HG03378 (cell line): Measurements from ENCODE around the gene CNRIP1.
"Not testable (repeated sequence)": the region's sequence is repeated elsewhere in the genome, so short reads cannot be mapped to it uniquely, and the experiment has no call there.

ENCODE experiments used
- ATAC-seq: cut with Tn5 transposase; IDR thresholded peaks from one replicate; pipeline ENCODE4 v1.9.1; 2021; ENCODE audit warnings: mild to moderate bottlenecking, moderate library complexity; ENCODE audit not compliant: unreplicated experiment

CNRIP1 gene

GRCh38 chr2:68341062-68341329, 21.2 kb upstream of the CNRIP1 start:
- ATAC-seq = no peak

DNA sequence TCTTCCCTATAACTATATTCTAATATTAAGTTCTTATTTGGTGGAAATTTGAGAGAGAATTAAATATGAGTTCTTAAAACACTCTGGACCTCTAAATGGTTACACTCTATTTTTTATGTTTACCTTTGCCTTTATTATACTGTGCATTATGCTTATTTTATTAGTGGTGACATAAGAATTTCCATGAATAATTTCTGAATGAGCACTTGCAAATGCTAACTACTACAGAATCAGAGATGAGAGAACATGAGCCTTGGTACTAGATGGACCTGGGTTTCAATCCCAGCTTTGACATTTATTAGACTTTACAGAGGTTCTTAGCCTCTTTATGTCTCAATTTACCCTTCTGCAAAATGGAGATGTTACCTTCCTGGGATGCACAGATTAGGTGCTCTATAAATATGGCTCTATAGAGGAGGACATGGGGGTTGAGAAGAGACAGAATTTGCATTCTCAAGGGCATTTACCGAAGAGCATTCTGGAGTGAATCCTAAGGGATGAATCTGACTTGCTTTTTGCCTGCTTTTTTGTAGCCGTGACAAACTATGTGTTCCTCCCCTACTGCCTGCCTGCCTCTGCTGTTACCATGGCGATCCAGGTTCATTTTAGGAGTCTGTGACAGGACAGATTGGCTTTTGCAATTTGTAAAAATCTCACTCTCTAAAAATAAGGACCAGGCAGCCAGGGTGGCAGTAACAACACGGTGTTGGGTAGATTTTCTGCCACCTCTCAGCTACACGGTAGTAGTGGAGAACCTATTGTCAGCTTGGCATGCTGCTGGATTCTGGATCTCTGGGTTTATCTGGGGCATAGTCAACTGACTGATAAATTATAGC, 20.7 kb upstream of the CNRIP1 start:
- no peak for ATAC-seq

DNA sequence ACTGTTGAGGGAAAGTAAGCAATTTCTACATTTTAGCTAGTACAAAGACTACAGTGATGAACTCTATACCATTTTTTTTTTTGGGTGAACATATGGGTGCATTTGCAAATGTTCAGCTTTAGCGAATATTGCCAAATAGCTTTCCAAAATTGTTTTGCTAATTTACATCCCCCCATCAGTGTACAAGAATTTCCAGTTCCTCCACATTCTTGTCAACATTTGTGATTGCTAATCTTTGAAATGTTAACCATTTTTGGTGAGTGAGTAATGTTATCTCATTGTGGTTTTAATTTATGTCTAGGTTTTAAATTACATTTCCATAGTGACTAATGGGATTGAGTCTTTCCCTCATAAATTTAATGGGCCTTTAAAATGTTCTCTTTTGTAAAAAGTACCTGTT, 16.4 kb upstream of the CNRIP1 start:
- ATAC-seq = no peak

- no peak for ATAC-seq
These were observed 14.2 kb upstream of the CNRIP1 start for GRCh38 chr2:68333931-68334330.

GRCh38 chr2:68333009-68333408, 13.3 kb upstream of the CNRIP1 start:
- ATAC-seq = no peak

GRCh38 chr2:68330691-68331090, 10.9 kb upstream of the CNRIP1 start:
- no peak for ATAC-seq

GRCh38 chr2:68328901-68329300, 9.2 kb upstream of the CNRIP1 start:
- no peak for ATAC-seq

DNA sequence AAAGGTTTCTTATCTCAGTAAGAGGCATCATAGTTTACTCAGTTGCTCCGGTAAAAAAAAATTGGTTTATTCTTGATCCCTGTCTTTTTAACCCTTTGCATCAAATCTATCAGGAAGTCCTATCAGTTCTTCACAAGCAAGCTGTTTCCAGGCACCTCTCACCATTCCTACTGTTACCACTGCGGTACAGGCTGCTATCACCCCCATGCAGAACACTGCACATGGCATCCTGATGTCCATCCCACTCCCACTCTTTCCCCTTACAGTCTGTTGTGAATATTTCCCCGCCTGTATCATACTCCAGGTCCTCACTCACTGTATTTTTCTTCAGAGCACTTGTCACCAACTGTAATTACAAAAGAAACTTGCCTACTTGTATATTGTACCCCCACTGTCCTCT, 5.3 kb upstream of the CNRIP1 start:
- no peak for ATAC-seq

- ATAC-seq = no peak
These were observed 431 bp upstream of the CNRIP1 start for GRCh38 chr2:68320118-68320641.

- ATAC-seq = no peak
These were observed 793 bp downstream of the CNRIP1 start for GRCh38 chr2:68318914-68319397.

DNA sequence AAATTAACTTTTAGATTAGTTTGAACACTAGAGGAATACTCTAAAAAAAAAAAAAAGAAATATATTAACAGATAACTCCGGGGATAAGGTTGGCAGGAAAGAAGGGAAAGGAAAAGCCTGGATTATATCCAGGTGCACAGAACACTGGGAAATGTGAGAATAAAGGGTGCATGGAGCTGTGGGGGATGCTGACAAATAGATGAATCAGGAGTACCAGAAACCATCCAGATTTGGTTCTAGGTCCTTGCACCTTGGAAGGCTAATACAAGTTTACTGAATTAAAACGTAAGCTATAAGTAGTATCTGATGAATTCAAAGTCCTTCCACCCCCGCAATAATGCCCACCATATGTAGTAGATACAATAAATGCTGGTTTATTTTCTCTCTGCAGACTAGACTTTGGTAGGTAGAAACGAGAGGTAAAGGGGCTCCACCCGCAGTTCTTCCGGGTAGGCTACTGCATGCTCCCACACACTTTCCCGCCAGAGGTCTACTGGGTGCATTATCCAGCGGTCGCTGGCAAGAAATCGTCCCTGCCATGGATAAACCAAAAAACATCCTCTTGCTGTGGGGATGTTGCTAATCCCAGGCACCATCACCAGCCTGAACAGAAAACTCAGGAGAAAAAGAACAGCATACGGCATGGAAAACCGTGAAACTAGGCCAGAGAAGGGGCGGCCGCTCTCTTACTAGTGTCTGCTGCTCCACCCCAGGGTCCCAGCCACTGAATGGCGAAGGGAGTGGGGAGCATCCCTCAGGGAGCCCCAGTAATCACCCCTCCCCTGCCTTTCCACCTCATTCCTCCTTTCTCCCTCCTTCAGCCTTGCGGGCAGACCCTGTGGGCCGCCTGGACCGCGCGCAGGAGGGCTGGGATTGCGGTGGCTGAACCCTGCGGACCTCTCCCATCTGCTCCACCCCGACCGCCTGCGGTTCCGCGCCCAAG, 1.5 kb downstream of the CNRIP1 start:
- ATAC-seq = no peak

GRCh38 chr2:68316111-68316510, 3.6 kb downstream of the CNRIP1 start:
- ATAC-seq = no peak

DNA sequence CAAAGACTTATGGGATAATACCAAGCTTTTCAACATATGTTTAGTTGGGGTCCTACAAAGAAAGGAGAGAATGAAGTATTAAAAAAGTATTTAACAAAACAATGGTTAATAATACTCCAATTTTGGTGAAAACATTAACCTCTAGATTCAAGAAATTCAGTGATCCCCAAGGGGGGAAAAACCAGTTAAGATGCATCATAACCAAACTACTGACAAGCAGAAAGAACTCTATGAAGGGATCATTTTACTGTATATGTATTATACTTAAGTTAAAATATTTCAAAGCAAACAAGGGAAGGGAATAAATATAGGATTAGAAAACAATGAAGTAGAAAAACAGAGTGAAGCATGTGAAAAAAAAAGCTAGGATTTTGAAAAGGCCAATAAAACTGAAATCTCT, 8.7 kb downstream of the CNRIP1 start:
- ATAC-seq = no peak

- no peak for ATAC-seq
These were observed 10.3 kb downstream of the CNRIP1 start for GRCh38 chr2:68309426-68309825.

- not testable (repeated sequence) for ATAC-seq
These were observed 15.9 kb downstream of the CNRIP1 start for GRCh38 chr2:68303902-68304272.

- ATAC-seq = no peak
These were observed 16.5 kb downstream of the CNRIP1 start for GRCh38 chr2:68303033-68303901.

GRCh38 chr2:68302281-68302875, 17.4 kb downstream of the CNRIP1 start:
- no peak for ATAC-seq

- peak; percentile 87 for ATAC-seq
These were observed 24.2 kb downstream of the CNRIP1 start for GRCh38 chr2:68295516-68295915.

GRCh38 chr2:68294913-68295312, 24.8 kb downstream of the CNRIP1 start:
- ATAC-seq = no peak

DNA sequence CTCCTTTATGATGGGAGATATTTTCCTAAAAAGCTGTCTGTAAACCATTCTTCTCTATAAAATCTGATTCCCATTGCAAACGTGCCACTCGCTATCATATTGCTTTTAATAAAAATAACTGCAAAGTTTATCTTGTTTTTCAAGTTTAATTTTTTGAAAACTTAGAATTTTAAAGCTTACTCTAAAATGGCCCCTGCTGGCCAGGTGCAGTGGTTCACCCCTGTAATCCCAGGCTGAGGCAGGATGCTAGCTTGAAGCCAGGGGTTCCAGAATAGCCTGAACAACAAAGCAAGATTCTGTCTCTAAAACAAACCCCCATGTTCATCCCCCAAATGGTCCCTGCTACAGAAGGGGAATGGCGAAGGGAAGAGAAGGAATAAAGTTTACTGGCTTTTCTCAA, 25.6 kb downstream of the CNRIP1 start:
- ATAC-seq = no peak
